Chondrocyte (in vitro differentiated cells): ENCODE measurements around the gene KMT2D. TPM values are rescaled to one million over a fixed set of nuclear protein-coding genes. Genes with fewer than 3 reads are reported as not detected.

Source experiments
- DNase-seq: peaks from one replicate; pipeline ENCODE4 v3.0.0; 2021; ENCODE audit warnings: mixed read lengths, low spot score
- H3K27ac Mint-ChIP-seq: one replicate; pipeline ENCODE4 v1.8.0; 2021; ENCODE audit warnings: mild to moderate bottlenecking, moderate library complexity, mixed read lengths; ENCODE audit not compliant: unreplicated experiment
- H3K27me3 Mint-ChIP-seq: 2 replicates; pipeline ENCODE4 v1.8.0; 2021; ENCODE audit warnings: low read depth, mixed read lengths
- H3K36me3 Mint-ChIP-seq: 2 replicates; pipeline ENCODE4 v1.8.0; 2021; ENCODE audit warnings: low read depth, mixed read lengths
- H3K4me1 Mint-ChIP-seq: 2 replicates; pipeline ENCODE4 v1.8.0; 2021; ENCODE audit warnings: low read depth, mild to moderate bottlenecking, mixed read lengths
- H3K4me3 Mint-ChIP-seq: one replicate; pipeline ENCODE4 v1.8.0; 2021; ENCODE audit warnings: mild to moderate bottlenecking, moderate library complexity, mixed read lengths; ENCODE audit not compliant: unreplicated experiment
- H3K9me3 Mint-ChIP-seq: 2 replicates; pipeline ENCODE4 v1.8.0; 2021; ENCODE audit warnings: low read depth, mixed read lengths
- total RNA-seq: library from RNA; stranded (reverse); gene quantifications from 3 replicates; pipeline ENCODE4 v1.2.1, GENCODE V29; 2021
- TF ChIP-seq, protein P1 (sequence below): fragments of 200-600 bp; sonication (generic); IDR thresholded peaks from 2 replicates; pipeline ENCODE4 v1.5.0; 2021; ENCODE audit warnings: antibody characterized with exemption, mild to moderate bottlenecking, moderate library complexity

The KMT2D gene
- total RNA-seq, 1 donor from 2014 or later: 65.4 TPM

DNA sequence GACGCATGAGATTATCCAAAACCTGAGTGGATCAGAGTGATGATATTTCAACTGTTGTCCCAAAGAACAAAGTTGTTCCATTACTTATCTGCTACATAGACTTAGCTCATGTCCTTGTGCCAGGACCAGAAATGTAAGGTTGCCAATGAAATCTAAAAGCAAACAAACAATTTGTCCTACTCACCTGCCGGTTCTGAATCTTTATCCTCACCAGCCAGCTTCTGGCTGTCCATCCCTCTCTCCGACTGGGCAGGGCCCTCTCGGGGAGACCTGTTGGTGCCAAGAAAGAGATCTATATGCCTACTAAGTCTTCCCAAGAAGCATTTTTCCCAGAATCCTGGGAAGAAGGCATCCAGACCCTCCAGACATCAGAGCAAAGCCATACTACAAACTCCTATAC lies 5.5 kb downstream of the KMT2D start:
- Mint-ChIP-seq H3K27ac (no peak overlapping the region), H3K4me1 (peaks cover 52% of the 10 kb centered on the region), H3K36me3 (peaks cover 30% of the 10 kb centered on the region), H3K9me3 (no peaks in the 10 kb centered on the region), H3K4me3 (no peak overlapping the region), H3K27me3 (no peaks in the 10 kb centered on the region)
- TF ChIP-seq, protein P1, sequence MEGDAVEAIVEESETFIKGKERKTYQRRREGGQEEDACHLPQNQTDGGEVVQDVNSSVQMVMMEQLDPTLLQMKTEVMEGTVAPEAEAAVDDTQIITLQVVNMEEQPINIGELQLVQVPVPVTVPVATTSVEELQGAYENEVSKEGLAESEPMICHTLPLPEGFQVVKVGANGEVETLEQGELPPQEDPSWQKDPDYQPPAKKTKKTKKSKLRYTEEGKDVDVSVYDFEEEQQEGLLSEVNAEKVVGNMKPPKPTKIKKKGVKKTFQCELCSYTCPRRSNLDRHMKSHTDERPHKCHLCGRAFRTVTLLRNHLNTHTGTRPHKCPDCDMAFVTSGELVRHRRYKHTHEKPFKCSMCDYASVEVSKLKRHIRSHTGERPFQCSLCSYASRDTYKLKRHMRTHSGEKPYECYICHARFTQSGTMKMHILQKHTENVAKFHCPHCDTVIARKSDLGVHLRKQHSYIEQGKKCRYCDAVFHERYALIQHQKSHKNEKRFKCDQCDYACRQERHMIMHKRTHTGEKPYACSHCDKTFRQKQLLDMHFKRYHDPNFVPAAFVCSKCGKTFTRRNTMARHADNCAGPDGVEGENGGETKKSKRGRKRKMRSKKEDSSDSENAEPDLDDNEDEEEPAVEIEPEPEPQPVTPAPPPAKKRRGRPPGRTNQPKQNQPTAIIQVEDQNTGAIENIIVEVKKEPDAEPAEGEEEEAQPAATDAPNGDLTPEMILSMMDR: no peak
- no peak for DNase-seq

DNA sequence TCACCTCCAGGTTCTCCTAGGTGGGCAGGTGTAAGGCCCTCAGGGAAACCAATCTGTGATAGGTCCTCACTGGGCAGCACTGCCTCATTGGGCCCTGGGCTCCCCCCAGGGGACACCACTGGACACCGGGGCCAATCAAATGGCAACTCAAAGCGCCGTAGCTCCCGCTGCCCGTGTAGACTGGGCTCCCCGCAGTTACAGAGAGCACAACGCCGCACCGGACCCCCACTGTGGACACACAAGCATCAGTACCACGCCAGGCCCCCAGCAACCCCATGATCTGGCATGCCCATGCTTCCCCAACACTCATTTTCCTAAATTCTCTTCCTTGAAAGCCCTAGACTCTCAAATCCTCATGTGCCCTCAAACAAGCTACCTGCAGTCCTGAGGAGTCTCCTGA lies 6.1 kb downstream of the KMT2D start:
- H3K4me1 Mint-ChIP-seq: peaks cover 58% of the 10 kb centered on the region
- TF ChIP-seq, protein P1: no peak
- no peak overlapping the region for H3K27ac Mint-ChIP-seq
- no peaks in the 10 kb centered on the region for H3K9me3 Mint-ChIP-seq
- no peak overlapping the region for H3K4me3 Mint-ChIP-seq
- H3K36me3 Mint-ChIP-seq: peaks cover 34% of the 10 kb centered on the region
- no peaks in the 10 kb centered on the region for H3K27me3 Mint-ChIP-seq
- DNase-seq: no peak

DNA sequence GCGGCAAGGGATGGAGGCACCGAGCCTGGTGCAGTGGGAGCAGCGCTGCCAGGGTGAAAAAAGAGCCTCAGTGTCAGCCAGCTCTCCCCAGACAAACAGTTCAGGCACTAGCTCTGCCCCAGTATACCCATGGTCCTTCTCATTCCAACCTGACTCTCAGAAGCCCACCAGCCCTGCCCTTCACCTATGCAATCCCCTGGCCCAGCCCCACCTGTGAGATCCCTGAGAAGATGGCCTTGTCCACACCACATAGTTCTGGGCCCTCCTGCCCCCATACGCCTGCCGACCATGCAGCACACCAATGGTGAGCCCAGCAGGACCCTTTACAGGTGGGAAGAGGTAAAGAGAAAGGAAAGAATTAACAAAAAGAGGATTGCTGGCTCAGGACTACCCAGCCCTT lies 6.5 kb downstream of the KMT2D start:
- Mint-ChIP-seq H3K4me3 (no peak overlapping the region), H3K27me3 (no peaks in the 10 kb centered on the region), H3K9me3 (no peaks in the 10 kb centered on the region), H3K4me1 (peaks cover 59% of the 10 kb centered on the region), H3K27ac (no peak overlapping the region), H3K36me3 (peaks cover 34% of the 10 kb centered on the region)
- TF ChIP-seq, protein P1: no peak
- no peak for DNase-seq

DNA sequence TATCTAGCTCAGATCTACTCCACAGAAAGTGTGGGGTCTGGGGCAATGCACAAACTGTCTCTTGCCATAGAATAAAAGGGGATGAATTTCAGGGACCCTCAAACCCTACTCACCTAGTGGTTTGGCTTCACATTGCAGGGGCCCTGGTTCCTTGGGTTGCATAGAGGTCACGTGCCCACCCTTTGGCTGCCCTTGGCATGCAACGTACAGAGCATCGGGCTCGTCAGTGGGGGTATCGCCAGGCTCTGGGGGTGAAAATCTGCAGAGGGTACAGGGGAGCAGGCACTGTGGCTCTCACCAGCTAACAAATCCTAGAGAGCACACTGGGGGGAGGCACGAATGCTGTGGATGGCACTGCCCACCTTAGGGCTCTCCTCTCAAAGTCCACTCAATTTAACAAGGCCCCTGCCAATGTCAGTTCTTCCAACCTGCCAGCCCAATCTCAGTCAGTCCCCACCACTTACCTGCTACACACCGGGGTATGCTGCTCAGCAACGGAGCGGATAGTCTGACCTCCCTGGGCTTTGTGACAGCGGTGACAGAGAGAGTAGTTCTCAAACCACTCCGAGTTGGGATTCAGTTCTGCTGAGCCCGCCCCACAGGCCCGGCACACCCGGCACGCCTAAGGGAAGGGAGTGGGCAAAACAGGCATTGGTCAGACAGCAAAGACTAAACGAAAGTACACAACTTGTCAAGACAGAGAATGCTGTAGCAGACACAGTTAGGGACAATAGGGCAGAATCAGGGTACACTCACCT lies 8.0 kb downstream of the KMT2D start:
- no peaks in the 10 kb centered on the region for H3K27me3 Mint-ChIP-seq
- peaks cover 44% of the 10 kb centered on the region for H3K36me3 Mint-ChIP-seq
- H3K4me1 Mint-ChIP-seq: peaks cover 45% of the 10 kb centered on the region
- TF ChIP-seq, protein P1: no peak
- no peaks in the 10 kb centered on the region for H3K9me3 Mint-ChIP-seq
- DNase-seq: no peak
- H3K4me3 Mint-ChIP-seq: no peak overlapping the region
- H3K27ac Mint-ChIP-seq: no peak overlapping the region

DNA sequence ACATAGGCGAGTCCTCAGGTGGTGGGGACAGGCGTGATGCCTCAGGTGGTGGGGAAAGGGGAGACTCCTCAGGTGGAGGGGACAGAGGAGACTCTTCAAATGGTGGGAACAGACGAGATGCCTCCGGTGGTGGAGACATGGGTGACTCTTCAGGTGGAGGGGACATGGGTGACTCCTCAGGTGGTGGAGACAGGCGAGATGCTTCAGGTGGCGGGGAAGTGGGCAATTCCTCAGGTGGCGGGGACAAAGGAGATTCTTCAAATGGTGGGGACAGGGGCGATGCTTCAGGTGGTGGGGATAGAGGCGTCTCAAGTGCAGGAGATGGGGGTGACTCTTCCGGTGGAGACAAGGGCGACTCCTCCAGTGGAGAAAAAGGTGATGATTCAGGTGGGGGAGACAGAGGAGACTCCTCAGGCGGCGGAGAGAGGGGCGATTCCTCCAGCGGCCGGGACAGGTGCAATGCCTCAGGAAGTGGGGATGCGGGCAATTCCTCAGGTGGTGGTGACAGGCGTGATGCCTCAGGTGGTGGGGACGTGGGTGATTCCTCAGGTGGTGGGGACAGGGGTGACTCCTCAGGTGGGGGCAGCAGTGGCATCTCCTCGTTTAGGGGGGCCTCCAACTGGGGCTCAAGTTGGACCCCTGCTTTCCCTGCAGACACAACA lies 8.7 kb downstream of the KMT2D start:
- H3K36me3 Mint-ChIP-seq: peaks cover 47% of the 10 kb centered on the region
- H3K4me1 Mint-ChIP-seq: peaks cover 37% of the 10 kb centered on the region
- TF ChIP-seq, protein P1: no peak
- H3K9me3 Mint-ChIP-seq: no peaks in the 10 kb centered on the region
- H3K27me3 Mint-ChIP-seq: no peaks in the 10 kb centered on the region
- no peak overlapping the region for H3K27ac Mint-ChIP-seq
- no peak overlapping the region for H3K4me3 Mint-ChIP-seq
- peak; percentile 87 for DNase-seq
